ENCODE results near the gene CYP4V2. TPM values are rescaled to one million over a fixed set of nuclear protein-coding genes. Genes with fewer than 3 reads are reported as not detected.

Gene CYP4V2
- total RNA-seq, 1 experiment from 2014 or later, result 8.6 TPM

- Histone ChIP-seq H3K36me3 (ENCODE audit: control insufficient read depth in 1 of 2, insufficient read depth in 2 of 2, low read length in 2 of 2) (no peaks in the 10 kb centered on the region), H3K79me2 (ENCODE audit: insufficient read depth, low read length) (no peaks in the 10 kb centered on the region), H2AFZ (ENCODE audit: low read depth, low read length, poor library complexity, severe bottlenecking) (no peak overlapping the region), H3K4me2 (ENCODE audit: low read length) (no peak overlapping the region), H3K9me2 (ENCODE audit: insufficient read depth) (peaks cover 4% of the 10 kb centered on the region; the same call in 1 of the 2 replicates), H3K27ac (ENCODE audit: low read depth, low read length) (no peak overlapping the region), H3K9me3 (ENCODE audit: control insufficient read depth in 1 of 2, insufficient read depth in 1 of 2, low read depth in 1 of 2, low read length in 2 of 2) (peaks cover 0 to 4% of the 10 kb centered on the region in 2 experiments; a peak in 1 of 4 replicates), H3K9ac (ENCODE audit: low read length) (no peak overlapping the region), H3K27me3 (ENCODE audit: insufficient read depth, low read length) (no peaks in the 10 kb centered on the region), H3K4me1 (ENCODE audit: control insufficient read depth in 1 of 2, insufficient read depth in 2 of 2, low read length in 2 of 2) (no peaks in the 10 kb centered on the region), H4K20me1 (ENCODE audit: insufficient read depth) (no peaks in the 10 kb centered on the region), H3K4me3 (replicated peaks in 1 of 2; ENCODE audit: low read depth in 1 of 2, low read length in 2 of 2) (no peak overlapping the region)
- no TSS peak for BruUV-seq (replicated peaks)
- CTCF ChIA-PET, result no interaction called here
- POLR2A ChIA-PET, result no interaction called here
- ATAC-seq, result no peak
- TF ChIP-seq POLR2AphosphoS5 (IDR thresholded peaks at IDR 0.05; ENCODE audit: low read depth, low read length) (no peak), SIN3A (IDR thresholded peaks at IDR 0.05; ENCODE audit: low read depth) (no peak), EGR1 (IDR thresholded peaks at IDR 0.05; ENCODE audit: low read depth) (no peak), YY1 (IDR thresholded peaks at IDR 0.05; ENCODE audit: extremely low read depth, insufficient replicate concordance, low read depth, low read length) (no peak), RAD21 (IDR thresholded peaks at IDR 0.05; ENCODE audit: low read depth) (no peak), ELF1 (IDR thresholded peaks at IDR 0.05; ENCODE audit: borderline replicate concordance, low read depth) (no peak), CBX3 (IDR thresholded peaks at IDR 0.05; ENCODE audit: low read depth) (no peak), REST (IDR thresholded peaks at IDR 0.05; ENCODE audit: low read depth) (no peak), EZH2 (IDR thresholded peaks at IDR 0.05) (no peak), TCF7L2 (IDR thresholded peaks at IDR 0.05; ENCODE audit: borderline replicate concordance, extremely low read depth, insufficient read depth, insufficient read length) (no peak), FOSL1 (IDR thresholded peaks at IDR 0.05; ENCODE audit: low read depth) (no peak)
- DNase-seq (ENCODE audit: low read depth, low spot score), result no peak
- intact Hi-C loops (cut with micrococcal nuclease), result no loop called here
- RAD21 ChIA-PET (ENCODE audit: low non-redundant PET in 1 of 2, low total read pairs in 2 of 2, uncharacterized antibody in 2 of 2, unreplicated experiment in 2 of 2), result no interaction called here
Observed at GRCh38 chr4:186225848-186226247, 34.5 kb downstream of the CYP4V2 start.

Measured in HCT116 (cell line).